Tibial artery (tissue), 4 donors: ENCODE data around the gene MFSD6.
"Not testable (repeated sequence)": the region's sequence is repeated elsewhere in the genome, so short reads cannot be mapped to it uniquely, and the experiment has no call there.

Experiments used
- DNase-seq, 2 donors: peaks; one replicate each; pipeline ENCODE4 v3.0.0-alpha.2; 2019
- H3K27ac ChIP-seq, 2 donors: fragments of 200-600 bp; sonication (generic) in 1 of 2; 1 replicate in 1 of 2; 2 replicates in 1 of 2; pipeline ENCODE4 v1.5.1; 2018 to 2019; ENCODE audit warnings: mild to moderate bottlenecking in 1 of 2
- H3K27me3 ChIP-seq, 2 donors: fragments of 200-600 bp; sonication (generic) in 1 of 2; one replicate each; pipeline versions ENCODE4 v1.5.1 to v1.6.0; 2016 to 2019
- H3K36me3 ChIP-seq, 3 donors: fragments of 200-600 bp; sonication (generic) in 2 of 3; one replicate each; pipeline ENCODE4 v1.5.1; 2016 to 2019; ENCODE audit warnings: mild to moderate bottlenecking in 2 of 3
- H3K4me1 ChIP-seq, 4 donors: fragments of 200-600 bp; sonication (generic) in 2 of 4; 1 replicate in 3 of 4; 2 replicates in 1 of 4; pipeline ENCODE4 v1.5.1; 2016 to 2019
- H3K4me3 ChIP-seq, 2 donors: fragments of 200-600 bp; sonication (generic) in 1 of 2; 1 replicate in 1 of 2; 2 replicates in 1 of 2; pipeline ENCODE4 v1.5.1; 2018 to 2019; ENCODE audit warnings: mild to moderate bottlenecking in 2 of 2
- H3K9me3 ChIP-seq, 3 donors: fragments of 200-600 bp; sonication (generic) in 1 of 3; one replicate each; pipeline ENCODE4 v1.5.1; 2016 to 2019
- CTCF ChIP-seq, 2 experiments: fragments of 200-600 bp in 1 of 2; fragments of 450-650 bp in 1 of 2; IDR thresholded peaks; one replicate each; pipeline ENCODE4 v1.5.1; 2017 to 2019; ENCODE audit warnings: antibody characterized with exemption in 2 of 2, mild to moderate bottlenecking in 1 of 2, moderate library complexity in 1 of 2
- intact Hi-C: fragments of 100-400 bp; cut with DNase I; formaldehyde crosslinking; loops from one replicate; pipeline ENCODE4 v1.15.0; 2023; ENCODE audit warnings: low total_unique reads

The MFSD6 gene

GRCh38 chr2:190465060-190465459, 56.9 kb downstream of the MFSD6 start:
- H3K4me3 ChIP-seq: no peak overlapping the region
- peaks cover 0 to 34% (median 18%) of the 10 kb centered on the region in 4 donors for H3K4me1 ChIP-seq
- DNase-seq: no peak
- intact Hi-C loops: no loop called here
- H3K9me3 ChIP-seq: no peaks in the 10 kb centered on the region
- no peaks in the 10 kb centered on the region for H3K27me3 ChIP-seq
- TF ChIP-seq CTCF (IDR thresholded peaks at IDR 0.05): no peak
- H3K36me3 ChIP-seq: no peaks in the 10 kb centered on the region
- no peak overlapping the region for H3K27ac ChIP-seq

DNA sequence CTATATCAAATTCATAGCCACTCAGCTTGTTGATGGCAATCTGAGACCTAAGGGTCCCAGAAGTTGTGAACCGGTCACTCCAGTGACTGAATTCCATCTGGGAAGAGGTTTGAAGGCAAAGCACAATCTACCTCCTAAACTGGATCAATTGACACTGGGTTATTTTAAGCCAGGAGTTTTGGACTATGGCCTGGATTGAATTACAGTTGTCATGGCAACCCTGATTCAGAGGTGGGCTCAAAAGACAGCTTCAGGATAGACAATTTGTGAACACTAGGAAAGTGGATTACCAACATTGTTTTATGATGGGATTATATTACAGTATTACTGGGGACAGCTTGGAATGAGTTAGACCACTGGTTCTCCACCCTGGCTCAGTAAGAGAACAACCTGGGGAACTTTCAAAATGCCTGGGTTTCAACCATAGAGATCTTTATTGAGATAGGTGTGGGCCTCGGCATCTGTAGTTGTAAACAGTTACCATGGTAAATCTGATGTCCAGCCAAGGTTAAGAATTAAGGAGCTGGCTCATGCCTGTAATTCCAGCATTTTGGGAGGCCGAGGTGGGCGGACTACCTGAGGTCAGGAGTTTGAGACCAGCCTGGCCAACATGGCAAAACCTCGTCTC, 58.8 kb downstream of the MFSD6 start:
- DNase-seq: no peak
- Histone ChIP-seq H3K4me1 (peaks cover 0 to 34% (median 19%) of the 10 kb centered on the region in 4 donors), H3K27me3 (no peaks in the 10 kb centered on the region), H3K9me3 (no peaks in the 10 kb centered on the region), H3K36me3 (peaks cover 4 to 7% (median 6%) of the 10 kb centered on the region in 3 donors), H3K27ac (peak overlapping the region; percentile 31 to 66), H3K4me3 (peak overlapping the region in 1 of 2 donors; percentile 10)
- intact Hi-C loops: no loop called here
- no peak for TF ChIP-seq CTCF (IDR thresholded peaks at IDR 0.05)

GRCh38 chr2:190467575-190468083, 59.5 kb downstream of the MFSD6 start:
- H3K36me3 ChIP-seq: peaks cover 4 to 7% (median 6%) of the 10 kb centered on the region in 3 donors
- H3K4me3 ChIP-seq: peak overlapping the region in 1 of 2 donors; percentile 10
- peaks cover 0 to 34% (median 19%) of the 10 kb centered on the region in 4 donors for H3K4me1 ChIP-seq
- DNase-seq: peak in 1 of 2 donors; percentile 22
- no peak for TF ChIP-seq CTCF (IDR thresholded peaks at IDR 0.05)
- H3K9me3 ChIP-seq: no peaks in the 10 kb centered on the region
- no peaks in the 10 kb centered on the region for H3K27me3 ChIP-seq
- intact Hi-C loops: no loop called here
- peak overlapping the region; percentile 31 to 66 for H3K27ac ChIP-seq

DNA sequence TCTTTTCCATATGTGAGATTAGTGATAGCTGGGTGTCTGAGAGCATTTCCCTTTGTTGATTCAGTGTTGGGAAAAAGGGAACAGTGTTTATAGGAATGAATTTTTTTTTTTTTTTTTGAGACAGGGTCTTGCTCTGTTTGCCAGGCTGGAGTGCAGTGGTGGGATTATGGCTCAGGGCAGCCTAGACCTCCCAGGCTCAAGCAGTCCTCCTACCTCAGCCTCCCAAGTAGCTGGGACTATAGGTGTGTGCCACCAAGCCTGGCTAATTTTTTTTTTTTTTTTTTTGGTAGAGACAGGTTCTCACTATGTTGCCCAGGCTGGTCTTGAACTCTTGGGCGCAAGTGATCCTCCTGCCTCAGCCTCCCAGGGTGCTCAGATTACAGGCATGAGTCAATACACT, 60.2 kb downstream of the MFSD6 start:
- intact Hi-C loops, H3K9me3 ChIP-seq: not testable (repeated sequence)

DNA sequence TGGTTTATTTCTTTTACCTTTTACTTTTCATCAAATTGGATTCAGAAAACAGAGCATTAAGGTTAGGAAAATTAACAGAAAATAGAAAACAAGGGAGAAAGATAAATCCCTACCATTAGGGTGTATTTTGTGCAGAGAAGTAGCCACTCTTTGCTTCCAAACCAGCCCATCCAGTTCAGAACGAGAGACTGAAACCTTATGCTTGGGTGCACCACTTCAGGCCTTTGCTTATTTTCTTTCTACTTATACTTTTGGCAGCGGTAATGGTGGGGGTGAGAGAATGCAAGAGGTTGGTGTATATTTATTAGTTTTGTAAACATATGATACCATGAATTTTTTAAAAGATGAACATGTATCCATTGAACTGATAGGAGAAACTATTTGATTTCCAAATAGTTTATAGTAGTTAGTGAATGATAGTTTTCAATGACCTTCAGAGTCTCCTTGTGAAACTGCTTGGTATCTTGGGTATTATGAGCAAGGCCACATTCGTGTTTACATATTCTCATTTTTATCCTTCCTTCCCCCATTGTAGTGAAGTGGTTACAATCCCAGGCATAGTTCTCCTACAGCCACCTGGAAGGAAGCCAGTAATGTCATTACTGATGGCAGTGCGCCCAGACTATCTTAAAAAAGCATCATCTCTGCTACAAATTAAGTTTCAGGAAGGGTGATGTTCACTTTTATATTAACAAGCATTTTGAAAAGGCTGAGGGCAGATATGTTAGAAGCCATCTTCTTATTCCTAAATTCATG, 60.8 kb downstream of the MFSD6 start:
- no peak overlapping the region for H3K4me3 ChIP-seq

More for the DNA sequence above, 60.2 kb downstream of the MFSD6 start:
- H3K27me3 ChIP-seq, DNase-seq, H3K36me3 ChIP-seq, H3K4me3 ChIP-seq: not testable (repeated sequence)
- H3K27ac ChIP-seq: peak overlapping the region; percentile 31 to 66
- peaks cover 0 to 34% (median 19%) of the 10 kb centered on the region in 4 donors for H3K4me1 ChIP-seq

More for the DNA sequence above, 60.8 kb downstream of the MFSD6 start:
- peak; percentile 76 to 78 for DNase-seq
- peak overlapping the region; percentile 31 to 66 for H3K27ac ChIP-seq
- peaks cover 0 to 34% (median 19%) of the 10 kb centered on the region in 4 donors for H3K4me1 ChIP-seq
- no peak for TF ChIP-seq CTCF (IDR thresholded peaks at IDR 0.05)
- intact Hi-C loops: no loop called here
- H3K36me3 ChIP-seq: peaks cover 4 to 7% (median 6%) of the 10 kb centered on the region in 3 donors
- H3K9me3 ChIP-seq: no peaks in the 10 kb centered on the region
- no peaks in the 10 kb centered on the region for H3K27me3 ChIP-seq
